HG02610 (cell line): Measurements from ENCODE around the gene ISLR2.
"Not testable (repeated sequence)": the region's sequence is repeated elsewhere in the genome, so short reads cannot be mapped to it uniquely, and the experiment has no call there.

Experiments
- ATAC-seq: cut with Tn5 transposase; IDR thresholded peaks from one replicate; pipeline ENCODE4 v1.9.1; 2021; ENCODE audit warnings: mild to moderate bottlenecking, moderate library complexity; ENCODE audit not compliant: unreplicated experiment

ISLR2 gene

DNA sequence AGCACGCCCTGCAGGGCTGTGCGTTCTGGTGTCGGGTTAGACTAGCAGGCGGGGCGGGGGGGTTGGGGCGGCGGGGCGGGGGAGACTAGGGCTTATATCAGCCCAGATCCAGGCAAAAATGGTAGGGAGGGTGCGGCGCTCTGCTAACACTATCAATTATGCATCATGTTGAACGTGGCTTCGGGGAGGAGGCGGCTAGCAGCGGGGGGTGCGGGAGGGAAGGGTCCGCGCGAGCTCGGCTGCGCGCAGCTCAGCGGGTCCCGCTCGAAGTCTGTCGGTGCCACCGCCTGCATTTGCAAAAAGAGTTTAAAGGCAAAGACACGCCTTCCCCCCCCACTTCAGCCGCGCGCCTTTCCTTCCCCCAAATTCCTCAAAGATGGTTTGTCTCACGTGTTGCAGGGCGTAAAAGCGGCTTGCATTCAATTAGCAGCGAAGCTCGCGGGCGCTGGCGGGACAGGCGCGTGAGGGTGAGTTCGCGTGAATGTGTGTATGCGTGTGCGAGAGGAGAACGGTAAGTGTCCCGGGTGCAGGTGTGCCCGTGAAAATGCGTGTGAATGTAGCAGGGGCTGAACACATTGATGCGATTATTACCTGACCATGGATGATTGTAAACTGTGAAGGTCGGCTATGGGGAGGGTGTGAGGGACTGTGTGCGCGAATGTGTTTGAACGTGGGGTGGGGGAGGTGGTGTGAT is at the start of gene ISLR2:
ISLR2 (plus strand) TSS at position 432 of the 694 bp plus-strand sequence. CDS start 2,169 bp downstream, outside the sequence.
- ATAC-seq: no peak

DNA sequence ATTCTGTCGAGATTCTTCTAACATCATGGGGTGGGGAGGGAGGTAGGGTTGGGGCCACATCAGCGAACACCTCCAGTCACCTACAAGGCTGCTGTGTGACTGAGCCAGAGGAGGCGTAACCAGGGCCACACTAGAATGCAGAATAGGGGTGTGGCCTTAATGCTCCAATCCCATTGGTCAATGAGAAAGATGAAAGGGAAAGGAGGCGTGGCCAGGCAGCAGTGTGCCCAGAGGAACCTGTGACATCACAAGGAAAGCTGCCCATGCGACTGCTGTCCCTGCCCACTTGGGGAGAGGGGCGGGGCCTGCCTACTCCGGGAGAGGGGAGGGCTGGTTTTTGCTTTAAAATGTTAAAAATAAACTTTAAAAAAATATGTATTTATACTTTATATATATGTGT is 47.9 kb upstream of the ISLR2 start, which contains the start of gene GOLGA6A:
GOLGA6A (minus strand) TSS at position 101 of the 400 bp plus-strand sequence; CDS start at position 60, 41 bp downstream.
- ATAC-seq: not testable (repeated sequence)

GRCh38 chr15:74094567-74094966 is 35.8 kb upstream of the ISLR2 start:
- not testable (repeated sequence) for ATAC-seq

DNA sequence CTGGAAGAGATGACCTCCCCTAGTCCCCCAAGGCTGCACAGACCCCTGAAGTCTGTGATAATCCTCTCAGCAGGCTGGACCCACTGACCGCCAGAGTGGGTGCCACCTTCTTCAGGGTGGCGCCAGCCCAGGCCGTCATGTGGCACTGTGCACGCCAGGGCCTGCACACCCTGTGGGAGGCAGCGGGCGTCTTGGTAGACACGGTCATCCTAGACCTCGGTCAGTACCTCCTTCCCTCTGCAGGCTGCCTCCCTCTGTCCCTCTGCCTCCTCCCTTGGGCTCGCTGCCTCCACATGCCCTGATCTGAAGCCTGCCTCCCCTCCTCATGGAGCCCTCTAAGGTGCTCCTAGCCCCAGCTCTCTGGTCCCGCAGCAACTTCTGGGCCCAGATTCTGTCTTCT is 34.8 kb upstream of the ISLR2 start:
- not testable (repeated sequence) for ATAC-seq

GRCh38 chr15:74096753-74097474 is 33.5 kb upstream of the ISLR2 start:
- ATAC-seq: not testable (repeated sequence)

- ATAC-seq: peak; percentile 90
Measured at GRCh38 chr15:74099963-74100733, 30.2 kb upstream of the ISLR2 start.

DNA sequence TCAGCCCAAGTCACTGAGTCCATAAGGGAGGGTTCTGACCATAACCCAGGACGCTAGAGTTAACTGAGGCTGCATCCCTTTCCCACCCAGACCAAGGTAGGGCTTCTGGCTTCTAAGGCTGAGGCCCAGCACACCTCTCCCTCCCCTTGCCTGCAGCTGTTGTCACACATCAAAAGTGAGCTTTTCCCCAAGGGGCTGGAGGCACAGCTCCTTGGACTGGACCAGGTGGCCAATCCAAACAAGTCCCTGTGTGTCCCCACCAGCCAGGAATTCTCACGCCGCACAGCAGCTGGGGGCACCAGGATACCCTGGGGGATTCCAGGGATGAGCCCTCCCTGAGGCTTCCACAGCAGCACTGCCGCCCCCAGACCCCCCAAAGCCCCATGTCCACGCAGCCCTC is 22.3 kb upstream of the ISLR2 start:
- no peak for ATAC-seq

DNA sequence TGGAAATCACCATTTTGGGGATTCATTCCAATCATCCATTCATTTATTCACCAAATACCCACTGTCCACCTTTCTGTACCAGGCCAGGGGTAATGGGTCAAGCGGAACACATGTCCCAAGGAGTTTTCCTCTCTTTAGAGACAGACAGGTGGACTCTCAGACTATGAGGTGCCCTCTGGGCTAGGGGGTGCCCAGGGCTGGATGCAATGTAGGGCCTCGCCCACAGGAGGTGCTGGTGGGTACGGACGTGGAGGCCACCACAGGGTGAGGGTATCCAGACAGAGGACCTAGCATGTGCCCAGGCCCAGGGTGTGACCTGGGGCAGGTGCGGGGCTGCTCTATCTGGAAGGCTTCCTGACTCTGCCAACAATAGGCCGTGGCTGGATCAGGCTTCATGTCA is 21.8 kb upstream of the ISLR2 start:
- ATAC-seq: not testable (repeated sequence)

DNA sequence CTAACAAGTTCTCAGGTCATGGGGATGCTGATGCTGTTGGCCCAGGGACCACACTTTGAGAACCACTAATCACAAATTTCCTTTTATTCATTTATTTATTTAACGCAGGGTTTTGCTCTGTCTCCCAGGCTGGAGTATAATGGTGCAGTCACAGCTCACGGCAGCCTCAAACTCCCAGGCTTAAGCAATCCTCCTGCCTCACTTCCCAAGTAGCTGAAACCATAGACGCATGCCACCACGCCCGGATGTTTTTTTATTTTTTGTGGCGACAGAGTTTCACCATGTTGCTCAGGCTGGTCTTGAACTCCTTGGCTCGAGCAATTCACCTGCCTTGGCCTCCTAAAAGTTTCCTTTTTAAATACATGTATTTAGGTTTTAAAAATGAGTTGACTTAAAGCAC is 20.7 kb upstream of the ISLR2 start:
- ATAC-seq: no peak

GRCh38 chr15:74120426-74120825 is 10.0 kb upstream of the ISLR2 start:
- no peak for ATAC-seq

- ATAC-seq: no peak
Measured at GRCh38 chr15:74121039-74121438, 9.3 kb upstream of the ISLR2 start.

DNA sequence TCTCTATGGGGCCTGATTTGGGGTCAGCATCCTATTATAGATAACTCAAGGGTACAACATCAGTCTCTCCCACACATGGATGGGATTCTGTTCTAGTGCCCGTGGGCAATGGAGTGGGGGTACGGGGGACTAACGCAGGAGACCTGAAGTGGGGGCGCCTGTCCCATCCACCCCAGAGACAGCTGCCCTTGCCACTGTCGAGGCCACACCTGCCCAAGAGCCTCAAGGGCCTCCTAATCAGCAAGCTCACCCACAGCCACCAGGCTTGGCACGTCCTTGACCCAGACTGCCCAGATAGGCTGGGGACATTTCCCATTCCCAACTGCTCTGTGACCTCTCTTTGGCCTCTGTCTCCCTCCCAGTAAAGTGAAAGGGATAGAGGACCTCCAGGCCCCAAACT is 8.5 kb upstream of the ISLR2 start:
- ATAC-seq: no peak

- no peak for ATAC-seq
Measured at GRCh38 chr15:74122403-74123130, 7.8 kb upstream of the ISLR2 start.

DNA sequence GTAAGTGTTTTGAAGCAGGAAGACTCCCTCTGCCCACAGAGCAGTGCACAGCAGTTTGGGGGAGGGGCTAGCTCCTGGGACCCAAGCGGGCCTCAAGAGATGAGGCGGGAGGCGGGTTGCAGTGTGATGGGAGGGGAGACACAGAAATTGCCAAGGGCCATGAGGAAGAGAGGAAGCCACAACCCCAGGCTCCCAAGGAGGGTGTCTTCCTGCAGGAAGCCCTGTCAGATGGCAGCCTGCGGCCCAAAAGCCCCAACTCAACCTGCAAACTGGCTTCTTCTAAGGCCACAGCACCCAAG is 7.3 kb upstream of the ISLR2 start:
- no peak for ATAC-seq

- no peak for ATAC-seq
Measured at GRCh38 chr15:74123658-74124057, 6.7 kb upstream of the ISLR2 start.

- ATAC-seq: no peak
Measured at GRCh38 chr15:74124196-74124595, 6.2 kb upstream of the ISLR2 start.

DNA sequence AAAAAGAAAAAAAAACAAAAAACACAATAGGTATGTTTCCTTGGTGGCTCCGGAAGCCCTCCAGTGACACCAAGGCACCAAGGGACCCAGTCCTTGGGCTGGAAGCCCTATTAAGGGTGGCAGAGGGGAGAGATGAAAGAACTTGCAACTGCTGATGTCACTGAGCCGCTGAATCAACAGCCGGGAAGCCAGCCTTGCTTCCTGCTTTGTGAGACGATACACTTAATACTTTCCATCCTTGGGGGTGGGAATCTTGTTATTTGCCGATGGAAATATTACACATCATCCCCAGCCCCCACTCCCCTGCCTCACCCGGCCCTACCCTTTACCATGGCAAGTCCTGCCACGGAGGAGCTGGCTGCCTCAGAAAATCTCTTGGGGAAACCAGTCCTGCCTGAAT is 5.6 kb upstream of the ISLR2 start:
- no peak for ATAC-seq

GRCh38 chr15:74127255-74127953 is 3.0 kb upstream of the ISLR2 start:
- peak; percentile 49 for ATAC-seq

DNA sequence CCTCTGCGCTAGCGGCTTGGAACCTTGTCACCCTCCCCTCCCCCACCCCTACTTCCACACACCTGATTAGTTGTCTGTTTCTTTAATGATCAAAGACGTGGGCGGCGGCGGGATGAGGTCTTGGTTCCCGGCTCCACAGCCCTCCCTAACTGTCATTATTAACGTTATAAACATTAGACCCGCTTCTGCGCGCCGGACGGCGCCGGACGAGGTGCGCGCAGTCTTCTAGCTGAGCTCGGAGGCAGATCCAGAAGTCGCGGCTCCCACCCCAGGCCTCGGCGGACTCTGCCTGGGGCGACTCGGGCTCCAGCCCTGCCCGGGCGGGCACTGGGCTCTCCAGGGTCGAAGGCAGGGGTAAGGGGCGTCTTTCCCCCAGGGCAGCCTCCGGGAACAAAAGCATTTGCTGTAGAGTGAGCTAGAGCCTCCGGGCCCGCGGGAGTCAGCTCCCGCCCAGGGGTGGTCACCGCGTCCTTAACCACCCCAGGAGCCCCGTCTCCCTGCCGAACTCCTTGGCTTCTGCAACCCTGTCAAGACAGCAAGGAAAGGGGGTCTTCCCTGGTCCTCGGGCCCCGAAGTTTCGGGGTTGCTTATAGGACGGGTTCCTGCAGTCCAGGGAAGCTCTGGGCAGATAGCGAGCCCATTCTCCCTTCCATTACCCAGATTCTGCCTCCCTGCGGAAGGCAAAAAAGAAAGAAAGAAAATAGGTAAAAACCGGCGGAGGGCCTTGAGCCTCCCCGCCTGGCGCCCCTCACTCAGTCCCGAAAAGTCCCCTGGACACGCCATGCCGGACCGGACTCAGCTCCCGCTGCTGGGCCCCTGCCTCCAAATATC is 2.2 kb upstream of the ISLR2 start:
- no peak for ATAC-seq
